Non-pigmented ciliary epithelial cell (primary cell): ENCODE measurements around the gene ASCL4.

Source experiments
- DNase-seq: peaks from one replicate; pipeline ENCODE4 v3.0.0-alpha.2; 2010; ENCODE audit warnings: low read depth

ASCL4 gene

GRCh38 chr12:107778383-107779025 is 4.0 kb downstream of the ASCL4 start:
- no peak for DNase-seq

DNA sequence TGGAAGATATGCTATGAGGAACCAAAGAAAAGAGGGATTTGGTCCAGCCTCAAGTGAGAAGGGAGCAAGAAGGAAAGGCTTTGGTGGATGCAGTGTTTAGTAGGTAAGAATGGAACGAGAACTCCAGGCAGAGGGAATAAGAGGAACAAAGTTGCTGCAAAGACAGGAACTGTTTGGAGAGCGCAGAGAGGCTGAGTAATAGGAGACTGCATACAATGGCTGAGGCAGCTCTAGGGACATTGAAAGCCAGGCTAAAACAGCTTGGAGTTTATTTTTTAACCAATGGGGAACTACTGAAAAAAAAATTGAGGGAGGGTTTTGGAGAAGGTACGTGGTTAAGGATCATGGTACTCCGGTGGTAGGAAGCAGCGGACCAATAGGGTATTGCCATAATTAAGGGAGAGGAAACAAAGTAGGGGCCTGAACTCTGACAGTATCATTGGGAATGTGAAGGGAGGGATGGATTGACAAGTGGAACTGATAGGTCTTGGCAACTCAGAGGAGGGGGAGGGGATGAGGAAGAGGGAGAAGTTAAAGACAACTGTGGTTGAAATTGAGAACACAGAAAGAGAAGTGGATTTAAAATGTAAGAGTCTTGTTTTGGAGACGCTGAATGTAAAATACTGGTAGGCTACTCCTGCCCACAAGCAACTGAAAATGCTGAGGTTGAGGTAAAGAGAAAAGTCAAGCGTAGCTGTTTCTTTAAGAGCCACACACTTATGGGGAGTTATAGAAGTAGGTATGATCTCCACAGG is 4.8 kb downstream of the ASCL4 start:
- no peak for DNase-seq

DNA sequence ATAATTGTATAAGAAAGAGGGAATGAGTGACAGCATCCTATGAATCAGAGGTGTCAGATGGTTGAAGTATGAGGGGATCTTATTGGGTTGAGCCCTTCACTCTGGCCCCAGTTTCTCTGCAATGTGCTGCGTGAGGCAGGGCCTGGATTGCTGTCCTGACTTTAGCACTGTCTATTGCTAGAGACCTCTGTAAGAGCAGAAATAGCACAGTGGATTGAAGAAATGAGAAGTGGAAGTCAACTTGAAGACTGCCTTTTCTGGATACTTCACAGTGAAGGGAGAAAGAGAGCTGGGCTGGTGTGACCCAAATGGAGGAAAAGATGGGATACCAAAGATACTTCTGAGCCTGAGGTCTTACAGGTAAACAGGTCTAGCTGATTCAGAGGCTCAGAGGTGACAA is 5.8 kb downstream of the ASCL4 start:
- DNase-seq, result no peak

- no peak for DNase-seq
Observed at GRCh38 chr12:107782067-107782466, 7.6 kb downstream of the ASCL4 start.

DNA sequence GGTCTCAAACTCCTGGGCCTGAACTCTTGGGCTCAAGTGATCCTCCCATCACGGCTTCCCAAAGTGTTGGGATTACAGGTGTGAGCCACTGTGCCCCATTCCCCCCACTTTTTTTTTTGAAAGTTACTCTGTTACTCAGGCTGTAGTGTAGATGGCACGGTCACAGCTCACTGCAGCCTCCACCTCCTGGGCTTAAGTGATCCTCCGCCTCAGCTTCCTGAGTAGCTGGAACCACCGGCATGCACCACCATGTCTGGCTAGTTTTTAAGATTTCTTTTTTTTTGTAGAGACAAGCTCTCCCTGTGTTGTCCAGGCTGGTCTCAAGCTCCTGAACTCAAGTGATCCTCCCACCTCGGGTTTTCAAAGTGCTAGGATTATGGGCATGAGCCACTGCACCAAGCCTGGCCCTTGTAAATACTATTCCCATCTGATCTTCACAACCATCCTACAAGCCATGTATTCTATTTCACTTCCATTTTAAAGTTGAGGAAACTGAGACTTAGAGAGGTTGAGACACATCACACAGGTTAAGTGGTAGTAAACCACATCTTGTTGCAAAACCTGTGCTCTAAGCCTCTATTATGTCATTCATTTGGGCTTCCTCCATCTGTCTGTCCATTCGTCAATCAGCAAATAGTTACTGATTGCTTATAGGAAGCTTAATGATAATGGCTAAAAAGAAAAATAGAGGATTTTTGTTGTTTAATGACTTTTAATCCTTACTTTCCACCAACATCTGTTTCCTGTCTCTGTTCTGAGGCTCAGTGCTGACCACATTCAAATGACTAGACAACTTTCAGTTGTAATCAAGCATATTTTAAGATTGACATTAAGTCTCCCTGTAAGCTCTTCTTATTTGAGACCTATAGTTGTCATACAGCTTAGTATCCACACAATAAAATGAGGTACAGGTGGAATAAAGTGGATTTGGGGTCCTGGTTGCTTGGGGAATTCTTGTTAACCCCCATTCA is 9.2 kb downstream of the ASCL4 start:
- no peak for DNase-seq

DNA sequence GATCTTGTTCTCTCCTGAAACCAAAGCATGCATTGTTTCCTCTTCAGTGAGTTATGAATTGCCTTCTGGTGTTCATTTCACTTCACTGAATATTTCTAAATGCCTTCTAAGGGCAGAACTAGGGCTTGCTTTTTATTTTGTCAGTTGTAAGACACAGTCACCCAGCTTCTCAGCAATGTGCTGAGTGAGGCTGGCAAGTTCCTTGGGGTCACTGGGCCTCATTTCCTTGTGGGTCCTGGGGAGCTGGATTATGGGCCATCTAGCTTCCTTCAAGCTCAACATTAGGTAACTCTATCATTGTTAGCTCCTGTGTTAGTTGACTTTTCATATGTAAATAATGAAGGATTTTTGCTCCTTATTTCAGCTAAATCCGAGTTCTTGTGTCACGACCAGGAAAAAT is 13.8 kb downstream of the ASCL4 start:
- DNase-seq, result no peak

GRCh38 chr12:107788690-107789458 is 14.4 kb downstream of the ASCL4 start:
- no peak for DNase-seq

DNA sequence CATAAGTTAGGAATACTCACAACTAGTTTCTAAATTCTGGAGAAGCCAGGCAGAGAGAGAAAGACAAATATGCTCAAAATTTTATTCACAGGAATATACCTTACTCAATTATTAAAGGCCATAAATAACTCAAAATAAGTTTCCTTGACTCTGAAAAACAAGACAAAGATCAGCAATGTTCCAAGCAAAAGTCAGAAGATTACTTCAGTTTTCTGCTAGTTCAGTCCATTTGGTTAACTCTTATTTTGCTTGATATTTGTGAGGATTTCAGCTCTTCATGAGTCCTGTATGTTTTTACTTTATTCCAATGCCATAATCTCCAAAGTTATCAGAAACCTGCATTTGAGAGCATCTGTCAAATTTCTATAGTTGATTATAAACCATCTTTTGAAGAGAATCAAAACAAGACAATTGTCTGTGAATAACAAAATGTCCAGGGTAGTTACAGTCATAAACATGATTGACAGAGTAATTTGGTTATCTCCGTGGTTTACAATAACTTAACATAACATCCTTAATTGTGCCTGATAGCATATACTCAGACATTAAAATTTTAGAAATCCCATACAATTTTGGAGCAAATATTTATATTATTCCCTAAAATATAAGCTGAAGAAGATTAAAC is 17.1 kb downstream of the ASCL4 start:
- no peak for DNase-seq

DNA sequence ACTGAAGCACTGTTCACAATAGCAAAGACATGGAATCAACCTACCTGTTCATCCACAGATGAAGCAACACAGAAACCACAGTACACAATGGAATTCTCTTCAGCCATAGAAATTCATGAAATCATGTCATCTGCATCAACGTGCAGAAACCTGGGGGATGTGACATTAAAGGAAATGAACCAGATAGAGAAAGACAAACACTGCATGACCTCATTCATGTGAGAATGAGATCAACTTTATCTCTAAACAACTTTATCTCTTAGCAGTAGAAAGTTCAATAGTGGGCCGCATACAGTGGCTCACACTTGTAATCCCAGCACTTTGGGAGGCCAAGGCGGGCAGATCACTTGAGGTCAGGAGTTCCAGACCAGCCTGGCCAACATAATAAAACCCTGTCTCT is 19.9 kb downstream of the ASCL4 start:
- no peak for DNase-seq

GRCh38 chr12:107798580-107798979 is 24.1 kb downstream of the ASCL4 start:
- no peak for DNase-seq

DNA sequence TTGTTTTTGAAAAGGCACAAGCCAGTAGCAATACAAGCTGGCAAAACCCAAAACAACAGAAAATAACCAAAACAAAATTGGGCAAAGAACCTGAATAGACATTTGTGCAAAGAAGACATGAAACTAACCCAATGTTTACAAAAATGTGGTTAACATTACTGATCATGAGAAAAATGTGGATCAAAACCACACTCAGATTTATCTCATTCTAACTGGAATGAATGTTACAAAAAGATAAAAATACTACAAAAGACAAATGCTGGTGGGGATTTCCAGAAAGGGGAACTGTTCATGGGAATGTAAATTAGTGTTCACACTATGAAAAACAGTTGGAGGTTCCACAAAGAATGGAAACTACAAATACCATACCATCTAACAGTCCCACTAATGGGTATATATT is 26.6 kb downstream of the ASCL4 start:
- DNase-seq, result peak; percentile 36

GRCh38 chr12:107803092-107803491 is 28.6 kb downstream of the ASCL4 start:
- DNase-seq, result no peak

DNA sequence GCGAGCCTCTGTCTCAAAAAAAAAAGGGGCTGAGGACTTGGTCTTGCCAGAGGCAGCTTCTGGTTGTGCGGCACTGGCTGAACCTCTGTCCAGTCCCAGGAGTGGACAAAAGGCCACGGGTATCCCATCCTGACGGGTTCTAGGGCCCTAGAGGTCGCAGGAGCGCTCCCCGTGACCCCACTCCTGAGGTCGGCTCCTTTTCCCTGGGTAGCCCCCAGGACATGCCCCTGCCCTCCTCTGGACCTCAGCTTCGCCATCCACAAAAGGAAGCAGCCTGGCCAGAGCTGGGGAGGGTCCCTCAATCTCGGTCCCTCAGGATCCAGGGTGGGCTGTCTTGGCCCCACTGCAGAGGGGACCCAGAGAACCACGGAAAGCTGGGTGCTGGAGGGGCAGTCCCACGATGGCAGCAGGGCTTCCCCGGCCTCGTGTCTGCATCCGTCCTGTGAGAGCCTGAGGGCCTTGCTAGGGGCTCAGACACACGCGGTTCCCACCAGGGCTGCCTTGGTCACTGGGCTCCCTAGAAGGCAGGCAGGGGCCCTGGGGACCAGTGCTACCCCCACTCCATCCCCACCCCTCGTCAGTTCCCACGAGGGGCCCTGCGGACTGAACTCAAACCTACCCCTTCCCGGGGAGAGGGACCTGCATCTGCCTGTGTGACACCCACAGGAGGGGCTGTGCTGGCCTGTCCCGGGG is 31.1 kb downstream of the ASCL4 start:
- no peak for DNase-seq

- no peak for DNase-seq
Observed at GRCh38 chr12:107807471-107808150, 33.1 kb downstream of the ASCL4 start.

DNA sequence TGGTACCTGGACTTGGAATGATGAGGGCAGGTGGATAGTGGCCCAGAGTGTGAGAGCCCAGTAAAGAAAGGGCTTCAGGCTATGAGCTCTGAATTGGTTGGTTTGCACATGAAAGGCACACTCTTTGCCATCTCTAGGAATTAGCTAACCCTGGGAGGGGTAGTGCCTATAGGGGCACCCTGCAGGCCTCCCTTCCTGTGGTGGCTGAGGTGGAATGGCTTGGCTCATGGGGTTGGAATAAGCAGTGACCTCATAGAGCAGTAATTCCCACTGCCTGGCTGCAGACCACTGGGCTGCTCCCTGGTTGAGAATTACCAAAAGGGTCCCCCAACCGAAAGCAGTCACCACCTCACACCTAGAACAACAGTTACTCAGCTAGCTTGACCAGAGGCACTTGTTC is 42.7 kb downstream of the ASCL4 start:
- DNase-seq, result no peak

- DNase-seq, result peak; percentile 13
Observed at GRCh38 chr12:107818984-107819383, 44.5 kb downstream of the ASCL4 start.

GRCh38 chr12:107822356-107822755 is 47.9 kb downstream of the ASCL4 start:
- DNase-seq, result no peak
